ENCODE results near the gene PLAGL2. TPM values are rescaled to one million over a fixed set of nuclear protein-coding genes. Genes with fewer than 3 reads are reported as not detected.

The PLAGL2 gene
- total RNA-seq, 1 donor from 2014 or later: 34.9 TPM

GRCh38 chr20:32164984-32165735, 42.4 kb downstream of the PLAGL2 start:
- Mint-ChIP-seq H3K36me3 (ENCODE audit: unreplicated experiment) (peaks cover 12% of the 10 kb centered on the region), H3K4me1 (ENCODE audit: low read depth, unreplicated experiment) (peaks cover 7% of the 10 kb centered on the region), H3K4me3 (ENCODE audit: unreplicated experiment) (no peak overlapping the region), H3K27me3 (ENCODE audit: unreplicated experiment) (peaks cover 5% of the 10 kb centered on the region), H3K9me3 (ENCODE audit: unreplicated experiment) (no peaks in the 10 kb centered on the region), H3K27ac (ENCODE audit: unreplicated experiment) (peak overlapping the region; percentile 13)
- TF ChIP-seq CTCF (IDR thresholded peaks at IDR 0.05; ENCODE audit: partially characterized antibody, unreplicated experiment): no peak
- DNase-seq: no peak

- Mint-ChIP-seq H3K27me3 (ENCODE audit: unreplicated experiment) (peaks cover 5% of the 10 kb centered on the region), H3K4me1 (ENCODE audit: low read depth, unreplicated experiment) (peaks cover 7% of the 10 kb centered on the region), H3K27ac (ENCODE audit: unreplicated experiment) (no peak overlapping the region), H3K36me3 (ENCODE audit: unreplicated experiment) (peaks cover 12% of the 10 kb centered on the region), H3K4me3 (ENCODE audit: unreplicated experiment) (no peak overlapping the region), H3K9me3 (ENCODE audit: unreplicated experiment) (no peaks in the 10 kb centered on the region)
- no peak for TF ChIP-seq CTCF (IDR thresholded peaks at IDR 0.05; ENCODE audit: partially characterized antibody, unreplicated experiment)
- no peak for DNase-seq
Measured at GRCh38 chr20:32163951-32164350, 43.6 kb downstream of the PLAGL2 start.

GRCh38 chr20:32162351-32162750, 45.2 kb downstream of the PLAGL2 start:
- Mint-ChIP-seq H3K9me3 (ENCODE audit: unreplicated experiment) (no peaks in the 10 kb centered on the region), H3K27ac (ENCODE audit: unreplicated experiment) (no peak overlapping the region), H3K27me3 (ENCODE audit: unreplicated experiment) (peaks cover 5% of the 10 kb centered on the region), H3K4me3 (ENCODE audit: unreplicated experiment) (no peak overlapping the region), H3K36me3 (ENCODE audit: unreplicated experiment) (peaks cover 12% of the 10 kb centered on the region), H3K4me1 (ENCODE audit: low read depth, unreplicated experiment) (no peaks in the 10 kb centered on the region)
- TF ChIP-seq CTCF (IDR thresholded peaks at IDR 0.05; ENCODE audit: partially characterized antibody, unreplicated experiment): no peak
- no peak for DNase-seq

- DNase-seq: no peak
- no peak for TF ChIP-seq CTCF (IDR thresholded peaks at IDR 0.05; ENCODE audit: partially characterized antibody, unreplicated experiment)
- peaks cover 9% of the 10 kb centered on the region for H3K36me3 Mint-ChIP-seq (ENCODE audit: unreplicated experiment)
- peaks cover 5% of the 10 kb centered on the region for H3K27me3 Mint-ChIP-seq (ENCODE audit: unreplicated experiment)
- H3K4me1 Mint-ChIP-seq (ENCODE audit: low read depth, unreplicated experiment): peaks cover 3% of the 10 kb centered on the region
- no peak overlapping the region for H3K27ac Mint-ChIP-seq (ENCODE audit: unreplicated experiment)
- no peak overlapping the region for H3K4me3 Mint-ChIP-seq (ENCODE audit: unreplicated experiment)
- H3K9me3 Mint-ChIP-seq (ENCODE audit: unreplicated experiment): no peaks in the 10 kb centered on the region
Measured at GRCh38 chr20:32160341-32160740, 47.2 kb downstream of the PLAGL2 start.

GRCh38 chr20:32159766-32160221, 47.7 kb downstream of the PLAGL2 start:
- Mint-ChIP-seq H3K36me3 (ENCODE audit: unreplicated experiment) (peaks cover 6% of the 10 kb centered on the region), H3K27me3 (ENCODE audit: unreplicated experiment) (peaks cover 7% of the 10 kb centered on the region), H3K27ac (ENCODE audit: unreplicated experiment) (no peak overlapping the region), H3K9me3 (ENCODE audit: unreplicated experiment) (no peaks in the 10 kb centered on the region), H3K4me1 (ENCODE audit: low read depth, unreplicated experiment) (peaks cover 9% of the 10 kb centered on the region), H3K4me3 (ENCODE audit: unreplicated experiment) (no peak overlapping the region)
- TF ChIP-seq CTCF (IDR thresholded peaks at IDR 0.05; ENCODE audit: partially characterized antibody, unreplicated experiment): no peak
- DNase-seq: peak; percentile 9
